Measurements from ENCODE around the gene PWP2. TPM values are rescaled to one million over a fixed set of nuclear protein-coding genes. Genes with fewer than 3 reads are reported as not detected.
"Not testable (repeated sequence)": the region's sequence is repeated elsewhere in the genome, so short reads cannot be mapped to it uniquely, and the experiment has no call there.

Gene PWP2
- total RNA-seq, 2 donors from 2014 or later, result 1.7 to 7.2 TPM

GRCh38 chr21:44113702-44114371, 6.6 kb downstream of the PWP2 start:
- ATAC-seq; intact Hi-C loops (cut with DNase I, micrococcal nuclease); DNase-seq: not testable (repeated sequence)

GRCh38 chr21:44122131-44122530, 14.9 kb downstream of the PWP2 start:
- DNase-seq; intact Hi-C loops (cut with DNase I, micrococcal nuclease); ATAC-seq: not testable (repeated sequence)

GRCh38 chr21:44127827-44128226, 20.6 kb downstream of the PWP2 start:
- DNase-seq; ATAC-seq; intact Hi-C loops (cut with DNase I, micrococcal nuclease): not testable (repeated sequence)

- intact Hi-C loops (cut with DNase I, micrococcal nuclease); DNase-seq: not testable (repeated sequence)
- peak; percentile 18 for ATAC-seq
Observed at GRCh38 chr21:44133715-44134057, 26.5 kb downstream of the PWP2 start.

- DNase-seq; ATAC-seq; intact Hi-C loops (cut with DNase I, micrococcal nuclease): not testable (repeated sequence)
Observed at GRCh38 chr21:44134732-44135131, 27.5 kb downstream of the PWP2 start.

- peak; percentile 80 for ATAC-seq
- intact Hi-C loops (cut with DNase I, micrococcal nuclease); DNase-seq: not testable (repeated sequence)
Observed at GRCh38 chr21:44138039-44138438, 30.8 kb downstream of the PWP2 start.

GRCh38 chr21:44139787-44140551, 32.8 kb downstream of the PWP2 start:
- peak in 1 of 2 donors; percentile 0 for DNase-seq
- ATAC-seq; intact Hi-C loops (cut with DNase I, micrococcal nuclease): not testable (repeated sequence)

GRCh38 chr21:44140552-44140932, 33.3 kb downstream of the PWP2 start:
- ATAC-seq; DNase-seq; intact Hi-C loops (cut with DNase I, micrococcal nuclease): not testable (repeated sequence)

- ATAC-seq; DNase-seq; intact Hi-C loops (cut with DNase I, micrococcal nuclease): not testable (repeated sequence)
Observed at GRCh38 chr21:44142470-44142869, 35.3 kb downstream of the PWP2 start.

- peak; percentile 8 for ATAC-seq
- DNase-seq; intact Hi-C loops (cut with DNase I, micrococcal nuclease): not testable (repeated sequence)
Observed at GRCh38 chr21:44143380-44143779, 36.2 kb downstream of the PWP2 start.

- intact Hi-C loops (cut with DNase I, micrococcal nuclease); ATAC-seq; DNase-seq: not testable (repeated sequence)
Observed at GRCh38 chr21:44143996-44144395, 36.8 kb downstream of the PWP2 start.

GRCh38 chr21:44144784-44145602, 37.8 kb downstream of the PWP2 start:
- intact Hi-C loops (cut with DNase I, micrococcal nuclease); DNase-seq; ATAC-seq: not testable (repeated sequence)

- DNase-seq; ATAC-seq; intact Hi-C loops (cut with DNase I, micrococcal nuclease): not testable (repeated sequence)
Observed at GRCh38 chr21:44145616-44146015, 38.4 kb downstream of the PWP2 start.

GRCh38 chr21:44147108-44147507, 39.9 kb downstream of the PWP2 start:
- intact Hi-C loops (cut with DNase I, micrococcal nuclease); DNase-seq: not testable (repeated sequence)
- ATAC-seq, result peak; percentile 79

- DNase-seq; ATAC-seq; intact Hi-C loops (cut with DNase I, micrococcal nuclease): not testable (repeated sequence)
Observed at GRCh38 chr21:44150255-44150654, 43.1 kb downstream of the PWP2 start.

- intact Hi-C loops (cut with DNase I, micrococcal nuclease); DNase-seq: not testable (repeated sequence)
- ATAC-seq, result peak; percentile 69
Observed at GRCh38 chr21:44153214-44153888, 46.2 kb downstream of the PWP2 start.

GRCh38 chr21:44153889-44154228, 46.7 kb downstream of the PWP2 start:
- intact Hi-C loops (cut with DNase I, micrococcal nuclease); ATAC-seq: not testable (repeated sequence)
- DNase-seq, result peak in 1 of 2 donors; percentile 14

GRCh38 chr21:44154816-44155230, 47.6 kb downstream of the PWP2 start:
- ATAC-seq, result peak; percentile 44
- DNase-seq; intact Hi-C loops (cut with DNase I, micrococcal nuclease): not testable (repeated sequence)

All from left colon (tissue), 2 donors.